H1 (cell line): ENCODE measurements around the gene NMT1. TPM values are rescaled to one million over a fixed set of nuclear protein-coding genes. Genes with fewer than 3 reads are reported as not detected.

ENCODE experiments used
- CTCF ChIA-PET: fragments of 300-600 bp; sonication (Branson Sonifier 250); formaldehyde crosslinking; loops from one replicate; lab custom pipeline; 2021; ENCODE audit not compliant: partially characterized antibody; lab: Charles Lee
- POLR2A ChIA-PET: fragments of 300-600 bp; sonication (Branson Sonifier 250); formaldehyde crosslinking; loops from one replicate; lab custom pipeline; 2021; ENCODE audit warnings: inconsistent platforms; ENCODE audit not compliant: partially characterized antibody; lab: Charles Lee
- DNase-seq, 2 experiments: peaks; one replicate each; pipeline versions ENCODE4 v3.0.0 to v3.0.0-alpha.2; 2010 to 2022; ENCODE audit warnings: low spot score in 2 of 2, low read depth in 1 of 2, mixed read lengths in 1 of 2
- FAIRE-seq: peaks from 2 replicates; lab custom pipeline; 2011; peaks lifted over from hg19 to GRCh38; lab: Jason Lieb, UNC
- H2AFZ ChIP-seq: 2 replicates; pipeline ENCODE4 v1.8.1; 2012; ENCODE audit warnings: low read length, inconsistent platforms
- H2AK5ac ChIP-seq: 2 replicates; pipeline ENCODE4 v1.6.1; 2013; ENCODE audit warnings: low read depth, low read length
- H2BK120ac ChIP-seq: replicated peaks from 2 replicates; pipeline ENCODE3; 2013; ENCODE audit warnings: low read depth, low read length, inconsistent platforms
- H2BK12ac ChIP-seq: 2 replicates; pipeline ENCODE4 v1.6.1; 2013; ENCODE audit warnings: low read depth, low read length
- H2BK15ac ChIP-seq: 2 replicates; pipeline ENCODE4 v1.6.1; 2013; ENCODE audit warnings: low read length
- H2BK20ac ChIP-seq: 2 replicates; pipeline ENCODE4 v1.6.1; 2013; ENCODE audit warnings: low read length
- H2BK5ac ChIP-seq: 2 replicates; pipeline ENCODE4 v1.6.1; 2013; ENCODE audit warnings: low read depth, low read length
- H3K14ac ChIP-seq: 2 replicates; pipeline ENCODE4 v1.6.1; 2013; ENCODE audit warnings: inconsistent platforms; ENCODE audit not compliant: insufficient read length
- H3K18ac ChIP-seq: 2 replicates; pipeline ENCODE4 v1.6.1; 2013; ENCODE audit warnings: low read length; ENCODE audit errors: extremely low read depth
- H3K23ac ChIP-seq: 2 replicates; pipeline ENCODE4 v1.6.1; 2013; ENCODE audit warnings: inconsistent platforms; ENCODE audit not compliant: insufficient read length
- H3K23me2 ChIP-seq: 2 replicates; pipeline ENCODE4 v1.6.1; 2013; ENCODE audit warnings: low read depth, low read length
- H3K27ac ChIP-seq: 2 replicates; pipeline ENCODE4 v1.6.1; 2011; ENCODE audit warnings: low read depth, low read length, inconsistent platforms
- H3K27me3 ChIP-seq, 4 experiments: replicated peaks in 1 of 4; 1 replicate in 1 of 4; 2 replicates in 3 of 4; pipeline versions ENCODE4 v1.6.1 to v1.8.1; 2011 to 2013; ENCODE audit warnings: low read length in 3 of 4, mild to moderate bottlenecking in 3 of 4, inconsistent platforms in 2 of 4, mixed read lengths in 2 of 4, moderate library complexity in 1 of 4; ENCODE audit not compliant: control insufficient read depth in 3 of 4, insufficient read depth in 3 of 4; ENCODE audit errors: extremely low read depth in 1 of 4
- H3K36me3 ChIP-seq, 4 experiments: 2 replicates each; pipeline versions ENCODE4 v1.6.1 to v1.8.1; 2011 to 2013; ENCODE audit warnings: mild to moderate bottlenecking in 4 of 4, low read length in 3 of 4, moderate library complexity in 2 of 4, control low read depth in 1 of 4, inconsistent platforms in 1 of 4; ENCODE audit not compliant: insufficient read depth in 4 of 4, control insufficient read depth in 2 of 4
- H3K4ac ChIP-seq: replicated peaks from 2 replicates; pipeline ENCODE3; 2013; ENCODE audit warnings: low read length, low read depth, mixed read lengths, inconsistent platforms; ENCODE audit not compliant: insufficient read length
- H3K4me1 ChIP-seq, 4 experiments: replicated peaks in 1 of 4; 1 replicate in 1 of 4; 2 replicates in 3 of 4; pipeline versions ENCODE4 v1.6.1 to v1.8.1; 2011 to 2013; ENCODE audit warnings: low read length in 3 of 4, inconsistent platforms in 2 of 4, mixed read lengths in 1 of 4; ENCODE audit not compliant: insufficient read depth in 4 of 4, control insufficient read depth in 3 of 4
- H3K4me2 ChIP-seq, 2 experiments: 2 replicates each; pipeline versions ENCODE4 v1.6.1 to v1.8.1; 2011 to 2013; ENCODE audit warnings: low read depth in 2 of 2, low read length in 2 of 2, control low read depth in 1 of 2, inconsistent platforms in 1 of 2, mild to moderate bottlenecking in 1 of 2; ENCODE audit not compliant: insufficient read depth in 1 of 2
- H3K4me3 ChIP-seq, 4 experiments: fragments of 200-600, 300-600 bp in 1 of 4; sonication (generic), shearing (Covaris generic), sonication (Bioruptor Twin) in 1 of 4; 2 replicates each; pipeline versions ENCODE4 v1.5.1 to v1.8.1; 2011 to 2016; ENCODE audit warnings: low read length in 4 of 4, low read depth in 3 of 4, control low read depth in 2 of 4, inconsistent platforms in 2 of 4, mild to moderate bottlenecking in 2 of 4, mixed read lengths in 1 of 4, moderate library complexity in 1 of 4; ENCODE audit not compliant: insufficient read depth in 2 of 4; ENCODE audit errors: extremely low read depth in 1 of 4
- H3K56ac ChIP-seq: replicated peaks from 2 replicates; pipeline ENCODE3; 2013; ENCODE audit warnings: low read depth, mild to moderate bottlenecking, mixed read lengths, low read length, inconsistent platforms; ENCODE audit not compliant: insufficient read length
- H3K79me1 ChIP-seq: 2 replicates; pipeline ENCODE4 v1.6.1; 2013; ENCODE audit warnings: low read depth, low read length, control low read depth
- H3K79me2 ChIP-seq, 2 experiments: 2 replicates each; pipeline versions ENCODE4 v1.6.1 to v1.8.1; 2012 to 2013; ENCODE audit warnings: low read length in 2 of 2, mild to moderate bottlenecking in 2 of 2, inconsistent platforms in 1 of 2; ENCODE audit not compliant: insufficient read depth in 2 of 2, control insufficient read depth in 1 of 2
- H3K9ac ChIP-seq, 4 experiments: replicated peaks in 1 of 4; 1 replicate in 1 of 4; 2 replicates in 3 of 4; pipeline versions ENCODE4 v1.6.1 to v1.8.1; 2011 to 2013; ENCODE audit warnings: low read depth in 3 of 4, low read length in 3 of 4, control low read depth in 2 of 4, mild to moderate bottlenecking in 2 of 4, moderate library complexity in 2 of 4, inconsistent platforms in 1 of 4; ENCODE audit errors: extremely low read depth in 1 of 4
- H3K9me3 ChIP-seq, 2 experiments: 2 replicates each; pipeline versions ENCODE4 v1.6.1 to v1.8.1; 2012 to 2013; ENCODE audit warnings: mild to moderate bottlenecking in 2 of 2, moderate library complexity in 2 of 2, control low read depth in 1 of 2, inconsistent platforms in 1 of 2, low read depth in 1 of 2, low read length in 1 of 2, mixed read lengths in 1 of 2; ENCODE audit not compliant: insufficient read depth in 2 of 2
- H4K20me1 ChIP-seq, 2 experiments: replicated peaks in 1 of 2; 2 replicates each; pipeline versions ENCODE3 to v1.8.1; 2011 to 2013; ENCODE audit warnings: inconsistent platforms in 2 of 2, low read length in 2 of 2, mild to moderate bottlenecking in 1 of 2; ENCODE audit not compliant: insufficient read depth in 2 of 2, control insufficient read depth in 1 of 2
- H4K5ac ChIP-seq: 2 replicates; pipeline ENCODE4 v1.6.1; 2013; ENCODE audit warnings: low read length, low read depth, mixed read lengths, inconsistent platforms; ENCODE audit not compliant: insufficient read length
- H4K8ac ChIP-seq: 2 replicates; pipeline ENCODE4 v1.8.0; 2013; ENCODE audit warnings: mild to moderate bottlenecking, moderate library complexity, low read length, inconsistent platforms; ENCODE audit not compliant: insufficient read depth; ENCODE audit errors: extremely low read depth
- H4K91ac ChIP-seq: replicated peaks from 2 replicates; pipeline ENCODE3; 2013; ENCODE audit warnings: low read length, mixed read lengths, inconsistent platforms; ENCODE audit not compliant: insufficient read length
- CEBPB ChIP-seq: IDR thresholded peaks from 2 replicates; pipeline ENCODE4 v1.6.1; 2012; ENCODE audit warnings: low read depth, low read length
- CHD1 ChIP-seq: IDR thresholded peaks from 2 replicates; pipeline ENCODE4 v1.6.1; 2012; ENCODE audit warnings: low read depth, low read length, improper control_type of control experiment
- FOSL1 ChIP-seq: IDR thresholded peaks from 2 replicates; pipeline ENCODE4 v1.6.1; 2011; ENCODE audit warnings: mild to moderate bottlenecking, low read depth, low read length, moderate library complexity; ENCODE audit not compliant: insufficient read depth
- KDM5A ChIP-seq: fragments of 200-600 bp; IDR thresholded peaks from 2 replicates; pipeline ENCODE4 v1.7.1; 2012; ENCODE audit warnings: mild to moderate bottlenecking, low read length, inconsistent platforms, mixed read lengths
- MAFK ChIP-seq: IDR thresholded peaks from 2 replicates; pipeline ENCODE4 v1.6.1; 2012; ENCODE audit warnings: low read depth, mild to moderate bottlenecking, improper control_type of control experiment, low read length
- POLR2AphosphoS5 ChIP-seq: IDR thresholded peaks from 2 replicates; pipeline ENCODE4 v1.6.1; 2011; ENCODE audit warnings: low read depth, low read length
- SIRT6 ChIP-seq: IDR thresholded peaks from one replicate; pipeline ENCODE4 v1.7.1; 2012; ENCODE audit warnings: low read length, inconsistent platforms
- SP4 ChIP-seq: IDR thresholded peaks from 2 replicates; pipeline ENCODE4 v1.6.1; 2012; ENCODE audit warnings: low read length, inconsistent platforms
- WGBS, 2 experiments: shearing (Covaris generic) in 1 of 2; methylation state at CpG; one replicate each; pipeline versions ENCODE4 v1.1.6 to v1.1.7; 2013 to 2015; ENCODE audit warnings: low lambda C conversion rate in 2 of 2, mixed read lengths in 2 of 2, inconsistent platforms in 1 of 2, low coverage in 1 of 2, missing lambda C conversion rate in 1 of 2; ENCODE audit not compliant: insufficient replicate concordance in 2 of 2, insufficient coverage in 1 of 2, insufficient read length in 1 of 2; ENCODE audit errors: extremely low coverage in 1 of 2, missing lambda C conversion rate in 1 of 2; 5-methylcytosine and 5-hydroxymethylcytosine counted together
- polyA plus RNA-seq, 7 experiments: library from polyadenylated mRNA; depleted of rRNA in 3 of 7; stranded (reverse) in 5 of 7; unstranded in 2 of 7; fragments of >200 nt in 5 of 7; fragments of 200-250 nt in 2 of 7; gene quantifications; 1 replicate in 5 of 7; 2 replicates in 1 of 7; 4 replicates in 1 of 7; pipeline versions ENCODE4 v1.2.1 to v1.2.3, GENCODE V29; 2011 to 2013; ENCODE audit warnings: missing spikeins in 2 of 7, mixed read lengths in 2 of 7
- total RNA-seq: library from RNA; stranded (reverse); fragmentation: NEBNext Ultra II Directional; extraction: Animal tissue kit (Norgen Biotek cat#: 25700); gene quantifications from 2 replicates; pipeline ENCODE4 v1.2.1, GENCODE V29; 2021
- TF ChIP-seq, protein P1 (sequence below), 3 experiments: IDR thresholded peaks; 1 replicate in 2 of 3; 2 replicates in 1 of 3; pipeline versions ENCODE4 v1.5.1 to v1.6.1; 2011; ENCODE audit warnings: low read length in 3 of 3, mild to moderate bottlenecking in 3 of 3, inconsistent platforms in 2 of 3, low read depth in 1 of 3, moderate library complexity in 1 of 3; ENCODE audit not compliant: insufficient read depth in 1 of 3; ENCODE audit errors: control extremely low read depth in 1 of 3
- TF ChIP-seq, protein P2 (sequence below): IDR thresholded peaks from 2 replicates; pipeline ENCODE4 v1.6.1; 2011; ENCODE audit warnings: low read depth, mild to moderate bottlenecking, low read length; ENCODE audit not compliant: insufficient read depth

NMT1 gene
- total and polyA plus RNA-seq, 2 of the 8 experiments (the other 6 are each of a cell fraction or from before 2014, with no cell fraction given): 42.9 to 149 TPM

DNA sequence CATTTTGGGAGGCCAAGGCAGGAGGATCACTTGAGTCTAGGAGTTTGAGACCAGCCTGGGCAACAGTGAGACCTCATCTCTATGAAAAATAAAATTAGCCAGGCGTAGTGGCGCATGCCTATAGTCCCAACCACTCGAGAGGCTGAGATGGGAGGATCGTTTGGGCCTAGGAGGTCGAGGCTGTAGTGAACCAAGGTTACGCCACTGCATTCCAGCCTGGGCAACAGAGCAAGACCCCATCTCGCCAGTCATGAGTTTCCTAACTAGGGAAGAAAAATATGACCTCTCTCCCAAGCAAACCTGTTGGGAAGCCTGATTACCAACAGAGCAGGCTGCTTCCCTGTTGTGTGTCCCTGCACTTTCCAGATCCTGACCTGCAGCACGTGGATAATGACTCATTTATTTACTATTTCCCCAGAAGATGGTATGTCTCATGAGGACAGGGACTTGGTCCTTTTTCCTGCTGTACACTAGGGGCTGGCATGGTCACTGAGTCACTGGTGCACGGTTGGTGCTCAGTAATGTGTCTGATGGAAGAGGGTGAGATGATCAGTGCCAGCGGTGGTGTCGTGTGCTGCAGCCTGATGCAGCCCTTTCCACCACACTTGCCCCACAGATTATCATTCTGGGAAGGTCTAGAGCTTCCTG is 30.8 kb downstream of the NMT1 start:
- no peak overlapping the region for H2AK5ac ChIP-seq
- H3K27me3 ChIP-seq: no peaks in the 10 kb centered on the region
- H3K79me2 ChIP-seq: no peaks in the 10 kb centered on the region
- H3K4me2 ChIP-seq: no peak overlapping the region
- no peak overlapping the region for H3K18ac ChIP-seq
- no peak overlapping the region for H3K56ac ChIP-seq
- H3K23ac ChIP-seq: no peak overlapping the region
- H4K8ac ChIP-seq: peak overlapping the region; percentile 57; the same call in 1 of the 2 replicates
- no peak overlapping the region for H2BK12ac ChIP-seq
- H3K79me1 ChIP-seq: no peaks in the 10 kb centered on the region; the same call in 1 of the 2 replicates
- no peaks in the 10 kb centered on the region; the same call in 1 of the 2 replicates for H3K23me2 ChIP-seq
- peaks cover 0 to 7% (median 0%) of the 10 kb centered on the region in 4 experiments; a peak in 3 of 7 replicates for H3K4me1 ChIP-seq
- no peak for DNase-seq
- H2BK120ac ChIP-seq: no peak overlapping the region
- H2AFZ ChIP-seq: no peak overlapping the region
- WGBS, 2 experiments: 92% methylated on average over 11 of the region's 11 CpGs; no CpG with 5 or more reads in 1 of the 2 experiments
- peaks cover 23 to 68% (median 59%) of the 10 kb centered on the region in 4 experiments for H3K36me3 ChIP-seq
- no peak overlapping the region for H4K91ac ChIP-seq
- H3K4ac ChIP-seq: no peak overlapping the region
- ChIA-PET CTCF (interaction anchor here (1.0 to 3.2 kb wide), 2 partner anchors 11 to 43 kb away, joined by 3 to 9 read pairs; no protein-coding TSS in a partner anchor), POLR2A (interaction anchor here (0.6 kb wide), 1 partner anchor 295 kb away, joined by 4 read pairs; no protein-coding TSS in a partner anchor)
- no peak overlapping the region for H2BK20ac ChIP-seq
- peaks cover 0 to 15% of the 10 kb centered on the region in 2 experiments for H4K20me1 ChIP-seq
- no peak overlapping the region for H4K5ac ChIP-seq
- H3K9me3 ChIP-seq: no peaks in the 10 kb centered on the region
- H3K14ac ChIP-seq: no peak overlapping the region
- H3K9ac ChIP-seq: no peak overlapping the region
- H3K27ac ChIP-seq: no peak overlapping the region
- 0 out of 2 replicates have a peak overlapping the region, but pooled peaks have one; percentile 8 for H2BK5ac ChIP-seq
- H3K4me3 ChIP-seq: no peak overlapping the region
- FAIRE-seq: no peak
- no peak overlapping the region for H2BK15ac ChIP-seq
- TF ChIP-seq, protein P1, sequence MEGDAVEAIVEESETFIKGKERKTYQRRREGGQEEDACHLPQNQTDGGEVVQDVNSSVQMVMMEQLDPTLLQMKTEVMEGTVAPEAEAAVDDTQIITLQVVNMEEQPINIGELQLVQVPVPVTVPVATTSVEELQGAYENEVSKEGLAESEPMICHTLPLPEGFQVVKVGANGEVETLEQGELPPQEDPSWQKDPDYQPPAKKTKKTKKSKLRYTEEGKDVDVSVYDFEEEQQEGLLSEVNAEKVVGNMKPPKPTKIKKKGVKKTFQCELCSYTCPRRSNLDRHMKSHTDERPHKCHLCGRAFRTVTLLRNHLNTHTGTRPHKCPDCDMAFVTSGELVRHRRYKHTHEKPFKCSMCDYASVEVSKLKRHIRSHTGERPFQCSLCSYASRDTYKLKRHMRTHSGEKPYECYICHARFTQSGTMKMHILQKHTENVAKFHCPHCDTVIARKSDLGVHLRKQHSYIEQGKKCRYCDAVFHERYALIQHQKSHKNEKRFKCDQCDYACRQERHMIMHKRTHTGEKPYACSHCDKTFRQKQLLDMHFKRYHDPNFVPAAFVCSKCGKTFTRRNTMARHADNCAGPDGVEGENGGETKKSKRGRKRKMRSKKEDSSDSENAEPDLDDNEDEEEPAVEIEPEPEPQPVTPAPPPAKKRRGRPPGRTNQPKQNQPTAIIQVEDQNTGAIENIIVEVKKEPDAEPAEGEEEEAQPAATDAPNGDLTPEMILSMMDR (IDR thresholded peaks at IDR 0.05; ENCODE audit: control extremely low read depth in 1 of 3, insufficient read depth in 1 of 3, low read depth in 1 of 3, low read length in 3 of 3): no peak
- TF ChIP-seq SIRT6 (no peak), MAFK (no peak), POLR2AphosphoS5 (no peak), CEBPB (no peak), CHD1 (no peak), SP4 (no peak), KDM5A (no peak), FOSL1 (no peak)
- TF ChIP-seq, protein P2, sequence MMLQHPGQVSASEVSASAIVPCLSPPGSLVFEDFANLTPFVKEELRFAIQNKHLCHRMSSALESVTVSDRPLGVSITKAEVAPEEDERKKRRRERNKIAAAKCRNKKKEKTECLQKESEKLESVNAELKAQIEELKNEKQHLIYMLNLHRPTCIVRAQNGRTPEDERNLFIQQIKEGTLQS: no peak
